ENCODE results near the gene ATP5MC3. TPM values are rescaled to one million over a fixed set of nuclear protein-coding genes. Genes with fewer than 3 reads are reported as not detected.

ATP5MC3 gene
- total and polyA plus RNA-seq, 2 donors (not counting 1 experiment from before 2014, with no cell fraction given) = 74.0 to 499 TPM

GRCh38 chr2:175168564-175168945 lies 13.0 kb downstream of the ATP5MC3 start:
- peak overlapping the region; percentile 90 for H2AFZ ChIP-seq (ENCODE audit: low read length)
- peaks cover 2% of the 10 kb centered on the region for H3K36me3 ChIP-seq (ENCODE audit: control insufficient read depth, insufficient read depth, low read length)
- H3K9me3 ChIP-seq (ENCODE audit: control insufficient read depth, insufficient read depth, low read depth, low read length) = no peaks in the 10 kb centered on the region
- H3K4me3 ChIP-seq (replicated peaks in 1 of 4; ENCODE audit: control extremely low read depth in 1 of 4, insufficient read depth in 1 of 4, low read depth in 3 of 4, low read length in 4 of 4) = peak overlapping the region; percentile 88 to 100 (median 89)
- no peaks in the 10 kb centered on the region for H4K20me1 ChIP-seq (ENCODE audit: control insufficient read depth, extremely low read depth, insufficient read depth, low read length)
- H3K27me3 ChIP-seq (ENCODE audit: control insufficient read depth, insufficient read depth, low read length) = no peaks in the 10 kb centered on the region
- TF ChIP-seq CTCF (conservative IDR thresholded peaks at IDR 0.05 in 1 of 2, IDR thresholded peaks at IDR 0.05 in 1 of 2; ENCODE audit: low read depth in 1 of 2, low read length in 2 of 2) (no peak), EZH2 (IDR thresholded peaks at IDR 0.05; ENCODE audit: low read length, missing control alignments) (no peak)
- H3K27ac ChIP-seq (ENCODE audit: insufficient read depth, low read length) = peak overlapping the region; percentile 83
- no peaks in the 10 kb centered on the region for H3K4me1 ChIP-seq (ENCODE audit: control insufficient read depth, extremely low read depth, insufficient read depth, low read length)
- H3K9ac ChIP-seq (ENCODE audit: insufficient read depth, low read length) = peak overlapping the region; percentile 76
- peaks cover 43% of the 10 kb centered on the region for H3K79me2 ChIP-seq (ENCODE audit: control insufficient read depth, insufficient read depth, low read length)
- peak overlapping the region; percentile 75 for H3K4me2 ChIP-seq (ENCODE audit: extremely low read depth, insufficient read depth, low read length)
- no peak for DNase-seq (ENCODE audit: low read depth in 2 of 2)

- H3K4me1 ChIP-seq (ENCODE audit: control insufficient read depth, extremely low read depth, insufficient read depth, low read length) = no peaks in the 10 kb centered on the region
- H3K9ac ChIP-seq (ENCODE audit: insufficient read depth, low read length) = peak within 1 kb of the TSS; percentile 99
- H3K9me3 ChIP-seq (ENCODE audit: control insufficient read depth, insufficient read depth, low read depth, low read length) = no peaks in the 10 kb centered on the region
- H3K27ac ChIP-seq (ENCODE audit: insufficient read depth, low read length) = peak within 1 kb of the TSS; percentile 99
- peak; percentile 100 for DNase-seq (ENCODE audit: low read depth in 2 of 2)
- peak within 1 kb of the TSS; percentile 99 to 100 (median 100) for H3K4me3 ChIP-seq (replicated peaks in 1 of 4; ENCODE audit: control extremely low read depth in 1 of 4, insufficient read depth in 1 of 4, low read depth in 3 of 4, low read length in 4 of 4)
- peak within 1 kb of the TSS; percentile 99 for H2AFZ ChIP-seq (ENCODE audit: low read length)
- no peaks in the 10 kb centered on the region for H3K27me3 ChIP-seq (ENCODE audit: control insufficient read depth, insufficient read depth, low read length)
- H3K4me2 ChIP-seq (ENCODE audit: extremely low read depth, insufficient read depth, low read length) = peak within 1 kb of the TSS; percentile 75
- H3K36me3 ChIP-seq (ENCODE audit: control insufficient read depth, insufficient read depth, low read length) = peaks cover 2% of the 10 kb centered on the region
- H4K20me1 ChIP-seq (ENCODE audit: control insufficient read depth, extremely low read depth, insufficient read depth, low read length) = no peaks in the 10 kb centered on the region
- TF ChIP-seq EZH2 (IDR thresholded peaks at IDR 0.05; ENCODE audit: low read length, missing control alignments) (no peak), CTCF (conservative IDR thresholded peaks at IDR 0.05 in 1 of 2, IDR thresholded peaks at IDR 0.05 in 1 of 2; ENCODE audit: low read depth in 1 of 2, low read length in 2 of 2) (no peak)
- H3K79me2 ChIP-seq (ENCODE audit: control insufficient read depth, insufficient read depth, low read length) = peaks cover 48% of the 10 kb centered on the region
Measured at GRCh38 chr2:175167792-175168563, 13.5 kb downstream of the ATP5MC3 start, which contains the start of gene ATF2. Gene ATF2 (minus strand): TSS chr2:175168203. CDS start chr2:175136443, 31,760 bp downstream.

- Histone ChIP-seq H3K4me1 (ENCODE audit: control insufficient read depth, extremely low read depth, insufficient read depth, low read length) (no peaks in the 10 kb centered on the region), H3K27ac (ENCODE audit: insufficient read depth, low read length) (peak overlapping the region; percentile 99), H3K9me3 (ENCODE audit: control insufficient read depth, insufficient read depth, low read depth, low read length) (no peaks in the 10 kb centered on the region), H3K9ac (ENCODE audit: insufficient read depth, low read length) (peak overlapping the region; percentile 99), H3K36me3 (ENCODE audit: control insufficient read depth, insufficient read depth, low read length) (peaks cover 2% of the 10 kb centered on the region), H2AFZ (ENCODE audit: low read length) (peak overlapping the region; percentile 99), H3K27me3 (ENCODE audit: control insufficient read depth, insufficient read depth, low read length) (no peaks in the 10 kb centered on the region), H3K4me2 (ENCODE audit: extremely low read depth, insufficient read depth, low read length) (peak overlapping the region; percentile 36), H3K4me3 (replicated peaks in 1 of 4; ENCODE audit: control extremely low read depth in 1 of 4, insufficient read depth in 1 of 4, low read depth in 3 of 4, low read length in 4 of 4) (peak overlapping the region; percentile 99 to 100 (median 100)), H3K79me2 (ENCODE audit: control insufficient read depth, insufficient read depth, low read length) (peaks cover 53% of the 10 kb centered on the region), H4K20me1 (ENCODE audit: control insufficient read depth, extremely low read depth, insufficient read depth, low read length) (no peaks in the 10 kb centered on the region)
- TF ChIP-seq EZH2 (IDR thresholded peaks at IDR 0.05; ENCODE audit: low read length, missing control alignments) = no peak
- TF ChIP-seq CTCF (conservative IDR thresholded peaks at IDR 0.05 in 1 of 2, IDR thresholded peaks at IDR 0.05 in 1 of 2; ENCODE audit: low read depth in 1 of 2, low read length in 2 of 2) = no peak
- peak; percentile 34 to 49 for DNase-seq (ENCODE audit: low read depth in 2 of 2)
Measured at GRCh38 chr2:175167076-175167791, 14.3 kb downstream of the ATP5MC3 start.

Measured in fibroblast of lung (primary cell).